Endothelial cell of umbilical vein (primary cell): ENCODE results near the gene PCDH15. TPM values are rescaled to one million over a fixed set of nuclear protein-coding genes. Genes with fewer than 3 reads are reported as not detected.

ENCODE experiments used
- BruUV-seq: library from RNA; stranded (reverse); fragments of 400-500 nt; replicated peaks from 2 replicates; lab custom pipeline; 2021; lab: Mats Ljungman, UMichigan
- CTCF ChIA-PET: fragments of 300-600, 350-600 bp; sonication (Branson Sonifier 250); formaldehyde crosslinking; loops from one replicate; lab custom pipeline; 2021; ENCODE audit warnings: antibody characterized with exemption, inconsistent platforms; lab: Charles Lee
- POLR2A ChIA-PET: fragments of 300-600, 350-600 bp; sonication (Branson Sonifier 250); formaldehyde crosslinking; loops from one replicate; lab custom pipeline; 2021; ENCODE audit warnings: antibody characterized with exemption, inconsistent platforms; lab: Charles Lee
- DNase-seq: peaks from one replicate; pipeline ENCODE4 v3.0.0-alpha.2; 2011; ENCODE audit warnings: low read depth, low spot score
- FAIRE-seq: peaks from 2 replicates; lab custom pipeline; 2011; peaks lifted over from hg19 to GRCh38; lab: Jason Lieb, UNC
- H2AFZ ChIP-seq: 2 replicates; pipeline ENCODE4 v1.6.0; 2012; ENCODE audit warnings: low read depth, low read length, control low read depth, inconsistent platforms
- H3K27ac ChIP-seq: 2 replicates; pipeline ENCODE4 v1.5.1; 2011; ENCODE audit warnings: low read depth, mild to moderate bottlenecking, control low read depth, low read length, moderate library complexity; ENCODE audit not compliant: insufficient read depth
- H3K27me3 ChIP-seq, 2 experiments: 2 replicates each; pipeline versions ENCODE4 v1.6.0 to v1.6.1; 2011; ENCODE audit warnings: low read length in 2 of 2, mixed read lengths in 1 of 2; ENCODE audit not compliant: control insufficient read depth in 2 of 2, insufficient read depth in 2 of 2
- H3K36me3 ChIP-seq, 2 experiments: 2 replicates in 1 of 2; 3 replicates in 1 of 2; pipeline ENCODE4 v1.5.1; 2011; ENCODE audit warnings: low read length in 2 of 2, mild to moderate bottlenecking in 1 of 2, moderate library complexity in 1 of 2; ENCODE audit not compliant: control insufficient read depth in 2 of 2, insufficient read depth in 2 of 2; ENCODE audit errors: extremely low read depth in 1 of 2
- H3K4me1 ChIP-seq: 3 replicates; pipeline ENCODE4 v1.5.1; 2011; ENCODE audit warnings: mild to moderate bottlenecking, low read length; ENCODE audit not compliant: control insufficient read depth, insufficient read depth; ENCODE audit errors: extremely low read depth
- H3K4me2 ChIP-seq: 2 replicates; pipeline ENCODE4 v1.6.1; 2011; ENCODE audit warnings: low read length, control low read depth, mixed read lengths; ENCODE audit not compliant: insufficient read depth
- H3K4me3 ChIP-seq, 3 experiments: fragments of 200-600 bp in 1 of 3; sonication (generic), shearing (Covaris generic) in 1 of 3; replicated peaks in 1 of 3; 2 replicates each; pipeline ENCODE4 v1.5.1; 2011 to 2016; ENCODE audit warnings: control low read depth in 3 of 3, low read length in 3 of 3, mild to moderate bottlenecking in 2 of 3, inconsistent platforms in 1 of 3, low read depth in 1 of 3, moderate library complexity in 1 of 3; ENCODE audit not compliant: insufficient read depth in 1 of 3
- H3K79me2 ChIP-seq: 2 replicates; pipeline ENCODE4 v1.6.0; 2012; ENCODE audit warnings: low read length, inconsistent platforms; ENCODE audit not compliant: control insufficient read depth, insufficient read depth
- H3K9ac ChIP-seq: replicated peaks from 2 replicates; pipeline ENCODE3; 2011; ENCODE audit warnings: low read length, control low read depth; ENCODE audit not compliant: insufficient read depth; ENCODE audit errors: extremely low read depth
- H3K9me1 ChIP-seq: replicated peaks from 3 replicates; pipeline ENCODE4 v1.6.0; 2011; ENCODE audit warnings: mild to moderate bottlenecking, low read length; ENCODE audit not compliant: control insufficient read depth, insufficient read depth; ENCODE audit errors: extremely low read depth
- H3K9me3 ChIP-seq: replicated peaks from 2 replicates; pipeline ENCODE4 v1.5.1; 2012; ENCODE audit warnings: low read length, inconsistent platforms; ENCODE audit not compliant: control insufficient read depth, insufficient read depth
- H4K20me1 ChIP-seq: replicated peaks from 2 replicates; pipeline ENCODE3; 2011; ENCODE audit warnings: mild to moderate bottlenecking, low read length; ENCODE audit not compliant: control insufficient read depth, insufficient read depth; ENCODE audit errors: extremely low read depth
- CTCF ChIP-seq, 2 donors: IDR thresholded peaks; 1 replicate in 1 of 2; 2 replicates in 1 of 2; pipeline ENCODE4 v1.5.1; 2011; ENCODE audit warnings: low read length in 2 of 2, mild to moderate bottlenecking in 2 of 2, moderate library complexity in 2 of 2, control low read depth in 1 of 2, inconsistent platforms in 1 of 2, low read depth in 1 of 2; ENCODE audit not compliant: insufficient read depth in 1 of 2; ENCODE audit errors: extremely low read depth in 1 of 2
- EZH2 ChIP-seq: IDR thresholded peaks from 2 replicates; pipeline ENCODE4 v1.6.1; 2012; ENCODE audit warnings: borderline replicate concordance, low read depth, mild to moderate bottlenecking, moderate library complexity, low read length, inconsistent platforms; ENCODE audit not compliant: severe bottlenecking
- FOS ChIP-seq: IDR thresholded peaks from 2 replicates; pipeline ENCODE4 v1.6.1; 2011; ENCODE audit warnings: mild to moderate bottlenecking, low read length, moderate library complexity, borderline replicate concordance; ENCODE audit not compliant: insufficient read depth
- JUN ChIP-seq: IDR thresholded peaks from 2 replicates; pipeline ENCODE4 v1.6.1; 2011; ENCODE audit warnings: borderline replicate concordance, low read depth; ENCODE audit not compliant: insufficient read length, insufficient read depth
- MAX ChIP-seq: IDR thresholded peaks from 2 replicates; pipeline ENCODE4 v1.6.1; 2011; ENCODE audit not compliant: insufficient read depth, insufficient read length
- MYC ChIP-seq: IDR thresholded peaks from one replicate; pipeline ENCODE4 v1.6.1; 2011; ENCODE audit warnings: mild to moderate bottlenecking, low read depth, low read length
- POLR2A ChIP-seq: IDR thresholded peaks from 2 replicates; pipeline ENCODE4 v1.6.1; 2012; ENCODE audit warnings: low read depth, mild to moderate bottlenecking, control low read depth, low read length
- POLR2AphosphoS5 ChIP-seq: IDR thresholded peaks from 2 replicates; pipeline ENCODE4 v1.6.1; 2012; ENCODE audit warnings: low read depth, mild to moderate bottlenecking, control low read depth, low read length, moderate library complexity; ENCODE audit not compliant: insufficient read depth
- dilution Hi-C: fragments of 300-500 bp; cut with MboI; formaldehyde crosslinking; loops from one replicate; pipeline ENCODE4 v1.15.0; 2019; ENCODE audit warnings: low sequenced_read_pairs; ENCODE audit not compliant: extremely low pct_ligation_motif_present
- intact Hi-C: fragments of 100-400 bp; cut with micrococcal nuclease; formaldehyde crosslinking; loops from one replicate; pipeline ENCODE4 v1.10.0; 2022
- polyA plus RNA-seq, 4 experiments: library from polyadenylated mRNA; depleted of rRNA in 3 of 4; stranded (reverse) in 3 of 4; unstranded in 1 of 4; fragments of >200 nt; gene quantifications; 2 replicates each; pipeline versions ENCODE4 v1.2.1 to v1.2.3, GENCODE V29; 2011 to 2012; ENCODE audit warnings: missing spikeins in 1 of 4
- total RNA-seq: library from RNA; stranded (reverse); gene quantifications from 2 replicates; pipeline ENCODE4 v1.2.3, GENCODE V29; 2021

PCDH15 gene
- total and polyA plus RNA-seq, 2 donors (not counting 3 experiments of a cell fraction or from before 2014, with no cell fraction given) = 0.04 TPM; not detected in 1

GRCh38 chr10:54002077-54002476, 799.0 kb downstream of the PCDH15 start:
- ChIA-PET POLR2A (no interaction called here), CTCF (no interaction called here)
- Histone ChIP-seq H3K79me2 (no peaks in the 10 kb centered on the region), H3K9me3 (no peaks in the 10 kb centered on the region), H3K9me1 (no peaks in the 10 kb centered on the region), H3K4me1 (no peaks in the 10 kb centered on the region), H3K9ac (no peak overlapping the region), H3K27me3 (no peaks in the 10 kb centered on the region), H3K4me2 (no peak overlapping the region), H4K20me1 (no peaks in the 10 kb centered on the region), H3K27ac (no peak overlapping the region), H2AFZ (no peak overlapping the region), H3K36me3 (no peaks in the 10 kb centered on the region), H3K4me3 (no peak overlapping the region)
- intact Hi-C loops = no loop called here
- dilution Hi-C loops = no loop called here
- FAIRE-seq (no peak), DNase-seq (no peak)
- no peak for TF ChIP-seq FOS
- no peak for TF ChIP-seq POLR2AphosphoS5
- TF ChIP-seq MAX = no peak
- no peak for TF ChIP-seq JUN
- BruUV-seq = no TSS peak

GRCh38 chr10:53997953-53998352, 803.1 kb downstream of the PCDH15 start:
- FAIRE-seq (no peak), DNase-seq (peak; percentile 4)
- BruUV-seq = no TSS peak
- H3K36me3 ChIP-seq = no peaks in the 10 kb centered on the region
- ChIA-PET POLR2A (no interaction called here), CTCF (interaction anchor here (1.1 kb wide), 1 partner anchor 1046 kb away, joined by 3 read pairs; no protein-coding TSS in a partner anchor)
- H3K4me3 ChIP-seq = no peak overlapping the region
- intact Hi-C loops = no loop called here
- no peaks in the 10 kb centered on the region for H4K20me1 ChIP-seq
- no peaks in the 10 kb centered on the region for H3K4me1 ChIP-seq
- no peaks in the 10 kb centered on the region for H3K79me2 ChIP-seq
- no peak overlapping the region for H3K27ac ChIP-seq
- H3K4me2 ChIP-seq = no peak overlapping the region
- H3K9ac ChIP-seq = no peak overlapping the region
- dilution Hi-C loops = no loop called here
- H3K27me3 ChIP-seq = no peaks in the 10 kb centered on the region
- TF ChIP-seq POLR2A = no peak
- TF ChIP-seq EZH2 = no peak
- peak in 1 of 2 donors; percentile 10 for TF ChIP-seq CTCF (IDR thresholded peaks at IDR 0.05; ENCODE audit: extremely low read depth in 1 of 2, insufficient read depth in 1 of 2, low read depth in 1 of 2, low read length in 2 of 2)
- TF ChIP-seq FOS = no peak
- TF ChIP-seq MYC = no peak
- H3K9me3 ChIP-seq = no peaks in the 10 kb centered on the region
- no peaks in the 10 kb centered on the region for H3K9me1 ChIP-seq
- H2AFZ ChIP-seq = no peak overlapping the region
